ENCODE data around the gene MAD1L1. TPM values are rescaled to one million over a fixed set of nuclear protein-coding genes. Genes with fewer than 3 reads are reported as not detected.

The MAD1L1 gene
- total RNA-seq, 1 experiment from 2014 or later, result 43.8 TPM

- DNase-seq (ENCODE audit: low spot score) (no peak), ATAC-seq (no peak)
- Mint-ChIP-seq H3K4me1 (peaks cover 13% of the 10 kb centered on the region), H3K36me3 (peaks cover 18% of the 10 kb centered on the region), H3K27me3 (ENCODE audit: low read depth) (no peaks in the 10 kb centered on the region), H3K4me3 (peak overlapping the region; percentile 87), H3K27ac (no peak overlapping the region; the same call in 1 of the 2 replicates), H3K9me3 (no peaks in the 10 kb centered on the region)
- POLR2A ChIA-PET, result no interaction called here
- TF ChIP-seq JUN (CRISPR knock-in tag; IDR thresholded peaks at IDR 0.05) (no peak), AR (CRISPR knock-in tag; IDR thresholded peaks at IDR 0.05) (no peak), FOXJ3 (CRISPR knock-in tag; IDR thresholded peaks at IDR 0.05; ENCODE audit: borderline replicate concordance) (no peak), SMAD4 (CRISPR knock-in tag; IDR thresholded peaks at IDR 0.05) (no peak), ZNF396 (CRISPR knock-in tag; IDR thresholded peaks at IDR 0.05; ENCODE audit: borderline replicate concordance) (no peak), GRHL2 (CRISPR knock-in tag; IDR thresholded peaks at IDR 0.05; ENCODE audit: insufficient replicate concordance, severe bottlenecking) (no peak), ARID4B (CRISPR knock-in tag; IDR thresholded peaks at IDR 0.05; ENCODE audit: borderline replicate concordance) (no peak), ZNF263 (CRISPR knock-in tag; IDR thresholded peaks at IDR 0.05; ENCODE audit: low read depth) (no peak)
- TF ChIP-seq, protein P1, sequence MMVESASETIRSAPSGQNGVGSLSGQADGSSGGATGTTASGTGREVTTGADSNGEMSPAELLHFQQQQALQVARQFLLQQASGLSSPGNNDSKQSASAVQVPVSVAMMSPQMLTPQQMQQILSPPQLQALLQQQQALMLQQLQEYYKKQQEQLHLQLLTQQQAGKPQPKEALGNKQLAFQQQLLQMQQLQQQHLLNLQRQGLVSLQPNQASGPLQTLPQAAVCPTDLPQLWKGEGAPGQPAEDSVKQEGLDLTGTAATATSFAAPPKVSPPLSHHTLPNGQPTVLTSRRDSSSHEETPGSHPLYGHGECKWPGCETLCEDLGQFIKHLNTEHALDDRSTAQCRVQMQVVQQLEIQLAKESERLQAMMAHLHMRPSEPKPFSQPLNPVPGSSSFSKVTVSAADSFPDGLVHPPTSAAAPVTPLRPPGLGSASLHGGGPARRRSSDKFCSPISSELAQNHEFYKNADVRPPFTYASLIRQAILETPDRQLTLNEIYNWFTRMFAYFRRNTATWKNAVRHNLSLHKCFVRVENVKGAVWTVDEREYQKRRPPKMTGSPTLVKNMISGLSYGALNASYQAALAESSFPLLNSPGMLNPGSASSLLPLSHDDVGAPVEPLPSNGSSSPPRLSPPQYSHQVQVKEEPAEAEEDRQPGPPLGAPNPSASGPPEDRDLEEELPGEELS (CRISPR knock-in tag; IDR thresholded peaks at IDR 0.05), result no peak
- TF ChIP-seq, protein P2, sequence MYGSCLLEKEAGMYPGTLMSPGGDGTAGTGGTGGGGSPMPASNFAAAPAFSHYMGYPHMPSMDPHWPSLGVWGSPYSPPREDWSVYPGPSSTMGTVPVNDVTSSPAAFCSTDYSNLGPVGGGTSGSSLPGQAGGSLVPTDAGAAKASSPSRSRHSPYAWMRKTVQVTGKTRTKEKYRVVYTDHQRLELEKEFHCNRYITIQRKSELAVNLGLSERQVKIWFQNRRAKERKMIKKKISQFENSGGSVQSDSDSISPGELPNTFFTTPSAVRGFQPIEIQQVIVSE (CRISPR knock-in tag; IDR thresholded peaks at IDR 0.05; ENCODE audit: borderline replicate concordance), result no peak
- TF ChIP-seq, protein P3, sequence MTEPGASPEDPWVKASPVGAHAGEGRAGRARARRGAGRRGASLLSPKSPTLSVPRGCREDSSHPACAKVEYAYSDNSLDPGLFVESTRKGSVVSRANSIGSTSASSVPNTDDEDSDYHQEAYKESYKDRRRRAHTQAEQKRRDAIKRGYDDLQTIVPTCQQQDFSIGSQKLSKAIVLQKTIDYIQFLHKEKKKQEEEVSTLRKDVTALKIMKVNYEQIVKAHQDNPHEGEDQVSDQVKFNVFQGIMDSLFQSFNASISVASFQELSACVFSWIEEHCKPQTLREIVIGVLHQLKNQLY (CRISPR knock-in tag; IDR thresholded peaks at IDR 0.05), result no peak
- CTCF ChIA-PET, result no interaction called here
These were observed 10.7 kb upstream of the MAD1L1 start for GRCh38 chr7:2243458-2243857.

DNA sequence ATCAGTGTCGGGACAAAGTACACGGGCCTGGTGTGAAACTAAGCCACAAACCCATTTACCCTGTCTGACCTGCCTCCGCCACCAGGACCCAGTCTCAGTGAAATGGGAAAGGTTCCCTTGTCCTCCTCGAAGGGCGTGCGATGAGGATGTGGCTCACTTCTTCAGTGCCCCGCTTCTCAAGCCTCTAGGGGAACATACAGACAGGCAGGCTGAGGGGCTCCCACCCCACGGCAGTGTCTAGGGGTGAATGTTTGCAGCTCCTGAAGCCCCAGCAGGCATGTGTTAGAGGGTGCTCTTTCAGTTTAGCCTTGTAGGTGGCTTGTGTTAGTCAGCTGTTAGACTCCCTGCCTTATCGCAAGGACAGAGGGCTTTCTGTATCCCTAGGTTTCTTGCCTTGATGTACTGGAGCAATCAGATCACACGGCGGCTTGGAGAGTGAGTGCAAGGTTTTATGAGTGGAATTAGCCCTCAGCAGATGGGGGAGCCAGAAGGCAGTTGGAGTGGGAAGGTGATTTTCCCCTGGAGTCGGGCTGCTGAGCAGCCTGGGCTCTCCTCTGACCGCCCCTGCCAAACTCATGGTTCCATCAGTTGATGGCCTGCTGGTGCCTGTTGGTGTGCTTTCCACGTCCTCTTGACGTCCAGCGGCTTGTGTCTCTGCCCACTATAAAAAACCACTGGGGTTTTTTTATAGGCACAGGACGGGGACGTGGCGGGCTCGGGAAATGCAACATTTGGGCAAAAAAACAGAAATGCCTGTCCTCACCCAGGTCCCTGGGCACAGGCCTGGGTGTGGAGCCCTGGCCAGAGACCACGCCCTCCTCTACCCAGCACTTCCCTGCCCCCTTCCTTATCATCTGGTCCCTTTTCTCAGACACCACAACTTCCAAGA, 10.0 kb upstream of the MAD1L1 start:
- CTCF ChIA-PET, result interaction anchor here (0.5 to 1.8 kb wide), 4 partner anchors 27 to 105 kb away, joined by 3 to 7 read pairs (median 4); no protein-coding TSS in a partner anchor
- no peak for DNase-seq (ENCODE audit: low spot score)
- no peak for TF ChIP-seq SMAD4 (CRISPR knock-in tag; IDR thresholded peaks at IDR 0.05)
- no peak for TF ChIP-seq ZNF263 (CRISPR knock-in tag; IDR thresholded peaks at IDR 0.05; ENCODE audit: low read depth)
- TF ChIP-seq ZNF423 (CRISPR knock-in tag; IDR thresholded peaks at IDR 0.05), result no peak
- no peak for TF ChIP-seq TEAD4 (CRISPR knock-in tag; IDR thresholded peaks at IDR 0.05)
- no peak for TF ChIP-seq ARID4B (CRISPR knock-in tag; IDR thresholded peaks at IDR 0.05; ENCODE audit: borderline replicate concordance)
- no peak for TF ChIP-seq FOXK1 (CRISPR knock-in tag; IDR thresholded peaks at IDR 0.05)

More for the DNA sequence above, 10.0 kb upstream of the MAD1L1 start:
- Mint-ChIP-seq H3K9me3 (no peaks in the 10 kb centered on the region), H3K27ac (peak overlapping the region; percentile 75), H3K36me3 (peaks cover 24% of the 10 kb centered on the region), H3K27me3 (ENCODE audit: low read depth) (no peaks in the 10 kb centered on the region), H3K4me3 (peak overlapping the region; percentile 87), H3K4me1 (peaks cover 13% of the 10 kb centered on the region)
- peak; percentile 10 for ATAC-seq
- POLR2A ChIA-PET, result interaction anchor here (1.0 kb wide), 1 partner anchor 10 kb away, joined by 8 read pairs; the partner anchor contains the start of gene MAD1L1
